Measurements from ENCODE around the gene WNT4. TPM values are rescaled to one million over a fixed set of nuclear protein-coding genes. Genes with fewer than 3 reads are reported as not detected.

Gene WNT4
- total RNA-seq, 1 donor from 2014 or later, result not detected

GRCh38 chr1:22176258-22176657 lies 33.4 kb upstream of the WNT4 start:
- no peak for TF ChIP-seq CTCF (conservative IDR thresholded peaks at IDR 0.05; ENCODE audit: low read depth, low read length)
- no peak overlapping the region for H3K4me3 ChIP-seq (ENCODE audit: low read depth, low read length)
- DNase-seq (ENCODE audit: low read depth), result no peak

GRCh38 chr1:22174446-22175220 lies 31.7 kb upstream of the WNT4 start:
- H3K4me3 ChIP-seq (ENCODE audit: low read depth, low read length), result no peak overlapping the region
- no peak for DNase-seq (ENCODE audit: low read depth)
- TF ChIP-seq CTCF (conservative IDR thresholded peaks at IDR 0.05; ENCODE audit: low read depth, low read length), result no peak

- H3K4me3 ChIP-seq (ENCODE audit: low read depth, low read length), result no peak overlapping the region
- DNase-seq (ENCODE audit: low read depth), result no peak
- TF ChIP-seq CTCF (conservative IDR thresholded peaks at IDR 0.05; ENCODE audit: low read depth, low read length), result no peak
Measured at GRCh38 chr1:22171951-22172715, 29.2 kb upstream of the WNT4 start.

- no peak for TF ChIP-seq CTCF (conservative IDR thresholded peaks at IDR 0.05; ENCODE audit: low read depth, low read length)
- DNase-seq (ENCODE audit: low read depth), result no peak
- no peak overlapping the region for H3K4me3 ChIP-seq (ENCODE audit: low read depth, low read length)
Measured at GRCh38 chr1:22169816-22170215, 26.9 kb upstream of the WNT4 start.

GRCh38 chr1:22168412-22168973 lies 25.6 kb upstream of the WNT4 start:
- DNase-seq (ENCODE audit: low read depth), result no peak
- no peak overlapping the region for H3K4me3 ChIP-seq (ENCODE audit: low read depth, low read length)
- TF ChIP-seq CTCF (conservative IDR thresholded peaks at IDR 0.05; ENCODE audit: low read depth, low read length), result no peak

- no peak overlapping the region for H3K4me3 ChIP-seq (ENCODE audit: low read depth, low read length)
- no peak for TF ChIP-seq CTCF (conservative IDR thresholded peaks at IDR 0.05; ENCODE audit: low read depth, low read length)
- DNase-seq (ENCODE audit: low read depth), result no peak
Measured at GRCh38 chr1:22166439-22166838, 23.5 kb upstream of the WNT4 start.

Data from epithelial cell of proximal tubule (primary cell).